ENCODE results near the gene RAB1B.
"Not testable (repeated sequence)": the region's sequence is repeated elsewhere in the genome, so short reads cannot be mapped to it uniquely, and the experiment has no call there.

The RAB1B gene

DNA sequence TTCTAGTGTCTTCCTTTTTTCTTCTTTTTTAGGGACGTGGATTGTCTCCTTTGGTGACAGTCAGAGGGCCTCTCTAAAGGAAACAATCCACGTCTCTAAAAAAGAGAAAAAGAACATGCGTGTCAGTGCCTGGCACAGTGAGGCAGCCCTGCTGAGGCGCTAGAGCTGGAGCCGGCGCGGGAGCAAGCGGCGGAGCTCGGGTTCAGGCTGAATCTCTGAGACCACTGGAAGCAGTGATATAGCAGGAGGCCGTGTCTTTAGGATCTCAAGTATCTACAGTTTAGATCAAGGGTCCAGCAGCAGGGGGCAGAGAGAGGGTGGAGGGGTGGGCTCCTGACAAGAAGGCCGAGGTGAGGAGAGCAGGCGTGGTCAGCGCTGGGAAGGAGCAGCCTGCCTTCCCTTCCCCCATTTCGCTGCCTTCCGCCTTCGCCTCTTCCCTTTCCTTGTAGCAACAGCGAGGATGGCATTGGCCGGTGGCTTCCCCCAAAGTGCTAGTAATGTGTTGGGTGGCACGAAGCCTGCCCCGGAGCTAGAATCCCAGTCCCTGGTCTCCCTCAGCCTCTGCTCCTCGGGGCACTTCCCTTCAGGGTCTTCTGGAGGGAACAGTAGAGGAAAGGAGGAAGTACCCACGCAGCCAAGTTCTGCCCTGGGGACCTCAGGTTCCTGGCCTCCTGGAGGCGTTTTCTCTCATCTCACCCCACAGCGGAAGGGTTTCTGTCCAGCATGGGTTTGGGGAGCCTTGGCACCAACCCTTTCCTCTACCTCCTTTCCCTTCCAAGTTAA lies 28.2 kb upstream of the RAB1B start:
- no peak for DNase-seq (ENCODE audit: low read depth)

DNA sequence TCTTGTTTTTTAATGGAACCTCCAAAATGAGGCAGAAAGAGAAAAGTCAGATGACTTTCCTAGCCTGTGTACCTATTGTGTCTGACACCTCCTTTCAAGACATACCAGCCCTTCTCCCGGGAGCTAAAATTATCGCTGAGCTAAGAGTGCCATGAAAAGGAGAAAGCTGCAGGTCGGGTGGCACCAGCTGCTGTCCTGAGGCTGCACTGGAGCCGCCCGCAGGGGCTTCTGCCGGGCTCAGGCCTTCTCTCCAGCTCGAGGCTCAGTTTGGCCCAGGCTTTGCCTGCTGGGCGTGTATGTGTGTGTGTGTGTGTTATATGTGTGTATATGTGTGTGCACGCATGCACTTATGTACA lies 27.7 kb upstream of the RAB1B start:
- no peak for DNase-seq (ENCODE audit: low read depth)

DNA sequence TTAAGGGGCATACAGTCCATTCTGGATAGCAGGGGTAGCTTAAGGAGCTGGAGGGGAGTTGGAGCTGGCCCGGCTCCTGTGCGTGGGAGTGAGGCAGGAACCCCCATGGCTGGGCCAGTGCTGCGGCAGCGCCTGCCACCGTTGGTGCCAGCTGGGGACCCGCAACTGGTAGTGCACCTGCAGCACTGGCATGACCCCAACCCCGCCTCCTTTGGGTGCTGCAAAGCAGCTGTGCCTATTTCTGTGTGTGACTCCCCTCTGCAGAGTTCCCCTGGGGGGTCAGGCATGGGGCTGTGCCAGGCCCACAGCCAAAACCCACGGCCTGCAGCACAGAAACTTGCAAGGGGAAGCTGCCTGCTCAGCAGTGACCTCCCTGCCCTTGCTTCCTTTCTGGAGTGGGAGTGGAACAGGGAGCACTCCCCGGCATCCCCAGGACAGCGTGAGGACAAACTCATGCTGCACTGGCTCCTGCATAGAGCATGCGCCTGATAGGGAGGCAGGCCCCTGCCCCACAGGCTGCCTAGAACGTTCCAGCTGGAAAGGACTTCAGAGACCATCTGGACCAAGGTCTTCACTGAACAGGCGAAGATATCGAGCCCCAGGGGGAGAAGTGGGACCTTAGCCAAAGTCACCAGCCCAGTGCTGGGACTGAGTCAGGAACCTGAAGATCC lies 26.2 kb upstream of the RAB1B start:
- DNase-seq (ENCODE audit: low read depth) = no peak

DNA sequence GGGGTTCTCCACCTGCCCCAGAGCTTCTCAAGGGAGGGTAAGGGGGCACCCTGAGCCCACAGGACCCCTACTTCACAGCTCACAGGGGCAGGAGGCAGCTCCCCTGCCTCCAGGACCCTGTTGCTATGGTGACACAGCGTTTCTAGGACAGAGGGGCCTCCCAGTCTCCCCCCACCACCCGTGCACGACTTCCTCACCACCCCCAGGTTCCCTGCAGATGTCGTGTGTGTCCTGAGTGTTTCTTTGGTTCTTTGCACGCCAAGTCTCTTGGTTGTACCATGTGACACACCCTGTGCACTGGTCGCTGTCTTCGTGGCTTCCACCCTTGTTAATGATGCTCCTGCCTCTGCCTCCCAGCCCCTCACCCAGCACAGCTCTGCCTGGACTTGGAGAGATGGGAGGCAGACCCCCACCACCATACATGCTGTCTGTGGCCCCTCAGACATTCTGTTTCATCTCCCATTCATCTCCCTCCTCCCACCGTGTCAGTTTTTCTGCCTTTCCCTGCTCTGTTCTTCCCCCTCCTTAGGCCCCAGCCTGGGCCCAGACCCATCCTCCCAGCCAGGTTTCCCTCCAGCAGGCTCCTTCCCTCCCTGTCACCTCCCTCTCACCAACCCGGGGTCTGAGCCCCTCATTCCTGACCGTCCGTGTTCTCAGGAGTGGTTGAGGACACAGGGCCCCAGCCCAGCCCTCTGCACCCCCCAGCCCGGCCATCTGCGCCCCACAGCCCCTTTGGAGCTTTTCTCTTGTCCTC lies 24.5 kb upstream of the RAB1B start:
- no peak for DNase-seq (ENCODE audit: low read depth)

DNA sequence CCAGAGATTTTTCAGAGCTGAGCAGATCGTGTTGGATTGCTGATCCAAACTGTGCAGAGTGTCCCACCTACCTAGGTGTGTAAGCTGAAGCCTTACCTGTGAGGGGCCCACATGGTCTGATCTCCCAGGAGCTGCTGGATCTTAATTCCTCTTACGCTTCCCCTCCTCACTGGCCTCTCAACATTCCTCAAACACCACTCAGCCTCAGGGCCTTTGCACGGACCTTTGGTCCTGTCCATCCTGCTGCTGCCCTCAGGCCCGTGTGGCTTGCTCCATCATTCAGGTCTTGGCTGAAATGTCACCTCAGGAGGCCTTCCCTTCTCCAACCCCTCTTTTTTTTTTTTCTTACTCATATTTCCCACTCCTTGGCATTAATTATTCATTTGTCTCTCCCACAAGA lies 21.1 kb upstream of the RAB1B start:
- DNase-seq (ENCODE audit: low read depth) = no peak

DNA sequence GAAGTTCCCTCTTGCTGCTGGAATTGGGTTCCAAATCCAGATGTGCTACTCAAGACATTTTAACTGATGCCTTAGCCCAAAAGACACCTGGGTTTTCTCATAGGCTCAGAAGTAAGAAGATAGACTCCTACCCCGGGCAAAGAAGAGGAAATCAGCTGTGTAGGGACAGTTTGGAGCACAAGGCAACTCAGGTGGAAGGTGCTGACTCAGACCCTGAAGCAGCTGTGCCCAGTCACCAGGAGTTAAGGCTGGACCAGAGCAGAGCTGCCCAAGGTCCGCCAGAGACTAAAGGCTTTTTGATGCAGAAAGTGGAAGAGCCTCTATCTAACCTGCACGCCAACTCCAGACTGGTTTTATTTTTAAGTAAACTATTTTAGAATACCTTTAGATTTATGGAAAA lies 20.6 kb upstream of the RAB1B start:
- no peak for DNase-seq (ENCODE audit: low read depth)

DNA sequence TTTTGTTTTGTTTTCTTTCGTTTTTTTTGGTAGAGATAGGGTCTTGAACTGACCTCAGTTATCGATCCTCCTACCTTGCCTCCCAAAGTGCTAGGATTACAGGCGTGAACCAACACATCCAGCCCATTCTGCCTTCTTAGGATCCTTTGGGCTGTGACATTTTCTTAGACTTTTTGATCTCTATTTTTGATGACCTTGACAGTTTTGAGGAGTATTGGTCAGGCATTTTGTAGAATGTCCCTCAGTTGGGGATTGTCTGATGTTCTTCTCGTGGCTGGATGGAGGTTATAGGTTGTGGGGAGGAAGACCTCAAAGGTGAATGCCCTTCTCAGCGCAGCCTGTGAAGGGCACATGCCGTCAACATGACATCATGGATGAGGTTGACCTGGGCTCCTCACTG lies 19.5 kb upstream of the RAB1B start:
- no peak for DNase-seq (ENCODE audit: low read depth)

DNA sequence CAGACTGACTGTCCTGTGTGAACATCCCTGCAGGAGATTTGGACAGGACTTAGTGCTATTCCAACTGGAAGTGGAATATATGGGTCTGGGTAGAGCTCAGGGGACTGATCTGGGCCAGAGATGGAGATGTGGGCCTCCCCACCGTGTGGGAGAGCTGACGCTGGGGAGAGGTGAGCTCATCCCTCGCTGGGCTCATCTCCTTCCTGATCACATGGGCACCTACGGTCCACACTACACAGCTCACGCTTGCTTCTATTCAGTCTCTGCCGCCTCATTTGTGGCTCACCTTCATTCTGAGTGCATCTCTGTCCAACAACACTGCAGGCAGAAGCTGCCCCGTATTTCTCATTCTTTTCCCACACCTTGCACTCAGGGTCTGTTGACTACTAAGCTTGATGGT lies 16.6 kb upstream of the RAB1B start:
- DNase-seq (ENCODE audit: low read depth) = no peak

DNA sequence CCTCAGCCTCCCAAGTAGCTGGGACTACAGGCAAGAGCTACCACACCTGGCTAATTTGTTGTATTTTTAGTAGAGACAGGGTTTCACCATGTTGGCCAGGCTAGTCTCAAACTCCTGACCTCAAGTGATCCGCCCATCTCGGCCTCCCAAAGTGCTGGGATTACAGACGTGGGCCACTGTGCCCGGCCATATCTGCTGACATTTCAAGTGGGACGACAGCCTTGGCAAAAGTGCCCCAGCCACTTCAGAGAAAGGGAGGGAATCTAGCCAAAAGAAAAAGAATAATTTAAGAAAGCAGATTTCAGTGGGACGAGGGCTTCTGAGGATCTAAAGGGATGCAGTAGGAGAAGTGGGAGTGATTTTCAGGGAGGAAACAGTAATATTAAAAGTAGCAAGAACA lies 15.4 kb upstream of the RAB1B start:
- DNase-seq (ENCODE audit: low read depth) = not testable (repeated sequence)

DNA sequence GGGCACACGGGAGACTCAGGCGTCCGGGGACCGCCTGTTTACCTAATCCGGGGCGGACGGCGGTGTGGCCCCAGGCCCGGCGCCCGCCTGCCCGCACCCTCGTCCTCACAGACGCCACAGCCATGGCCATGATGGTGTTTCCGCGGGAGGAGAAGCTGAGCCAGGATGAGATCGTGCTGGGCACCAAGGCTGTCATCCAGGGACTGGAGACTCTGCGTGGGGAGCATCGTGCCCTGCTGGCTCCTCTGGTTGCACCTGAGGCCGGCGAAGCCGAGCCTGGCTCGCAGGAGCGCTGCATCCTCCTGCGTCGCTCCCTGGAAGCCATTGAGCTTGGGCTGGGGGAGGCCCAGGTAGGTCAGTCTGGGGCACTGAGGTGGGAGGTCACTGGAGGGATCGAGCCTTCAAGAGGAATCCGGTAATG lies 10.0 kb upstream of the RAB1B start:
- no peak for DNase-seq (ENCODE audit: low read depth)

DNA sequence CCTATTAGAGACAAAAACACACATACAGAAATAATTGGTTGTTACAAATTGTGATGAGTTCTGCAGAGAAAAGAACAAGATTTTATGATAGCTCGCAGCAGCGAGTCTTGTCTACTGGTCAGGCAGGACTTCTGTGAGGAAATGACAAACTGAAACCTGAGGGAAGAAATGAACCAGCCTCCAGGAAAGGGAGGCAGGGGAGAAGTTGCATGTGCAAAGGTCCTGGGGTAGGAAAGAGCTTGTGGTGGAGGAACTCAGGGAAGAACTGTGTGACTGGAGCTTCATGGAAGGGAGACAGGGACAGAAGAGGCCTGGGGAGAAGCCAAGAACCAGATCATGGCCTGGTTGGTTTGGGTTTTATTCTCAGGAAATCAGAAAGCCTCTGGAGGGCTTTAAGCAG lies 9.2 kb upstream of the RAB1B start:
- no peak for DNase-seq (ENCODE audit: low read depth)

DNA sequence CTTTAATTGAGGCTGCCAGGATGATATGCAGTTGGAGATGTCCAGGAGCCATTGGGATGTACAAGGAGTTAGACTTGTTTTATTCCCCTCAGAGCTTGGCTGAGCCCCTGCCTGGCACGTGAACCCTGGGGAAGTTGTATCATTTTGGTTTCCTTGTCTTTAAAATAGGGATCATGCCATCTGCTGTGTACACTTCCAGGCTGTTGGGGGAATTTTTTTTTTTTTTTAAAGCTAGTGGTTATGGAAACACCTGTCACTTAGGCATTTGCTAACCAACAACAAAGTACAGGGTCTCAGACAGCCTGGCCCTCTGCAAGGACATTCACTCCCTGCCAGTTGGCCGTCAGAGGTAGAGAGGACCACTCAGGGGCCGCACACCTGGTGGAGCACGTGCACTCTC lies 8.5 kb upstream of the RAB1B start:
- DNase-seq (ENCODE audit: low read depth) = no peak

DNA sequence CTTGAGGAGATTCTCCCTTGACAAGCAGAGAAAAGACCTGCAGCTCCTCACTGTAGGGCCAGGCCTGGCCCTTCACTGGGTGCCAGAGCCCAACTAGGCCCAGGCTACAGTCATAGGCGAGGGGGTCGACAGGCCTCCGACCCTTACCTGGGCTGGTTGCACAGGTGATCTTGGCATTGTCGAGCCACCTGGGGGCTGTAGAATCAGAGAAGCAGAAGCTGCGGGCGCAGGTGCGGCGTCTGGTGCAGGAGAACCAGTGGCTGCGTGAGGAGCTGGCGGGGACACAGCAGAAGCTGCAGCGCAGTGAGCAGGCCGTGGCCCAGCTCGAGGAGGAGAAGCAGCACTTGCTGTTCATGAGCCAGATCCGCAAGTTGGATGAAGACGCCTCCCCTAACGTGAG lies 6.9 kb upstream of the RAB1B start:
- DNase-seq (ENCODE audit: low read depth) = no peak

DNA sequence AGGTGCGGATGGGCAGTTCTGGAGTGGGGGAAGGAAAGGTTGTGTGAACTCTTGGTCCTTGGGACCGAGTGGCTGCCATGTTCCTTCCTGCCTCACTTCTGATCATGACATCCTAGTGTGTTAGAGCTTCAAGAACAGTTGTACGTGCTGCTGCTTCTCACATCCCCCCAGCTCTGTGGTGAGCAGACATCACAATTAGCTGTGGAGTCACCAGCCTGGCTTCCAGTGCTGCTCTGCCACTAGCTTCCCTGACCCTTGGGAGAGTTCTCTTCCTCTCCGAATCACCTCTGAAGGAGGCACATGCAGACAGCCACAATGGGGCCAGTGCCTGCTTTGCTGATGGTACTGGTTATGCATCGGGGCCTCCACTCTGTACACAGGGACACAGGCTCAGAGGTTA lies 6.2 kb upstream of the RAB1B start:
- DNase-seq (ENCODE audit: low read depth) = no peak

DNA sequence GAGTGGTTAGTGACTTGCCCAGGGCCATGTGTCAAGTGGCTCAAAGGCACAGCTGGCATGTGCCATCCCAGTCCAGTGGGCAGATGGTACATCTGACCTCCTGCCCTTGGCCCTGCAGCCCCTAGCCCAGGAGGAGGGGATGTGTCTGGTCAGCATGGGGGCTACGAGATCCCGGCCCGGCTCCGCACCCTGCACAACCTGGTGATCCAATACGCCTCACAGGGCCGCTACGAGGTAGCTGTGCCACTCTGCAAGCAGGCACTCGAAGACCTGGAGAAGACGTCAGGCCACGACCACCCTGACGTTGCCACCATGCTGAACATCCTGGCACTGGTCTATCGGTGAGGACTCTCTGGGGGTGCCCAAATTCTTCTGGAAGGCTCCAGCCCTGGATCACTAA lies 5.7 kb upstream of the RAB1B start:
- DNase-seq (ENCODE audit: low read depth) = no peak

DNA sequence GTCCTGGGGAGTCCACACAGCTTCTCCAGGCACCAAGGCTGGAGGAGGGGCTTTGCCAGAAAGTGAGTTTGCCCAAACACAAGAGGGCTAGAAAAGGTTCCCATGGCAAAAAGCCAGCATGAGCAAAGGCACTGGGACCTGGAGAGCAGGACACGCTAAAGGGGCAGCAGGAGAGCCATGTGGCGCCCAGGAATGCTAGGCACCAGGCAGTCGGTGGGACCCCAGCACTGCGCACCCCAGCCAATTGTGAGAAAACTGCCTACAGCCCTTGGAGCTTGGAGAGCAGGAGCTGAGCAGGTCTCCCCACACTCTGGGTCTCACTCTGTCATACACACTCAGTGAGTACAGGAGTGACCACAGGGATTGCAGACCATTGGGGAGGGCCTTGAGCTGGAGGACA lies 5.2 kb upstream of the RAB1B start:
- no peak for DNase-seq (ENCODE audit: low read depth)

DNA sequence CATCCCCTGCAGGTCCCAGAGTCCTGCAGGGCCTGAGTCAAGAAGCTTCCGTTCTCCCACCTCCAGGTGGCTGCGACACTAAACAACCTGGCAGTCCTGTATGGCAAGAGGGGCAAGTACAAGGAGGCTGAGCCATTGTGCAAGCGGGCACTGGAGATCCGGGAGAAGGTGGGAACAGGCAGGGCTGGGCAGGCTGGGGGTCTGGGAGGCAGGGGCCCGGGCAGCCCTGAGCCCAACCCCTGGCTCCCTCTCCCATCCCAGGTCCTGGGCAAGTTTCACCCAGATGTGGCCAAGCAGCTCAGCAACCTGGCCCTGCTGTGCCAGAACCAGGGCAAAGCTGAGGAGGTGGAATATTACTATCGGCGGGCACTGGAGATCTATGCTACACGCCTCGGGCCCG lies 4.7 kb upstream of the RAB1B start:
- no peak for DNase-seq (ENCODE audit: low read depth)

DNA sequence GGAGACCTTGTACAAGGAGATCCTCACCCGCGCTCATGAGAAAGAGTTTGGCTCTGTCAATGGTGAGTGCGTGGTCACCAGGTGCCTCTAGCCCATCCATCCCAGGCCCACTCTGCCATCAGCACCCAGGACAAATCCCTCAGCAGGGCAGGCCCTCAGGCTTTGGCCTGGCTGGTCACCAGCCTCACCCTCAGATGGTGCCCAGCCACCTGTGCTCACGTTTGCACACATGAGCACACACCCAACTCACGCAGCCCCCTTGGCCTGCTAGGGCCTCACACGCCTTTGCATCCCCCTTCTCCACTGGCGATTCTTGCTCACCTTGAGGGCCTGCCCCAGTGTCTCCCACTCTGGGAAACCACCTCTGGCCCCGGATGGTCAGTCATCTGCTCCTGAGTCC lies 4.1 kb upstream of the RAB1B start:
- no peak for DNase-seq (ENCODE audit: low read depth)

DNA sequence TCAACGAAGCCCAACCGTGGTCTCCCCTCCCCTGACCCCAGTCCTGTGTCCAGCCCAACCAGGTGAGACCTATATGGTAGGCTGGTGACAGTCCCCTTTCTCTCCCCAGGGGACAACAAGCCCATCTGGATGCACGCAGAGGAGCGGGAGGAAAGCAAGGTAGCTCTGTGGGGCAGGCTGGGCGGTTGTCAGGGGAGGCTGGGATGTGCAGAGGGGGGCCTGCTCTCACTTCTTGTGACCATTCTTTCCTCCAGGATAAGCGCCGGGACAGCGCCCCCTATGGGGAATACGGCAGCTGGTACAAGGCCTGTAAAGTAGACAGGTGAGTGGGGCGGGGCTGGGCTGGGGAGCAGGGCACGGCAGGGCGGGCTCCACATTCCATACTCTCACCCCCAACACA lies 3.5 kb upstream of the RAB1B start:
- no peak for DNase-seq (ENCODE audit: low read depth)

DNA sequence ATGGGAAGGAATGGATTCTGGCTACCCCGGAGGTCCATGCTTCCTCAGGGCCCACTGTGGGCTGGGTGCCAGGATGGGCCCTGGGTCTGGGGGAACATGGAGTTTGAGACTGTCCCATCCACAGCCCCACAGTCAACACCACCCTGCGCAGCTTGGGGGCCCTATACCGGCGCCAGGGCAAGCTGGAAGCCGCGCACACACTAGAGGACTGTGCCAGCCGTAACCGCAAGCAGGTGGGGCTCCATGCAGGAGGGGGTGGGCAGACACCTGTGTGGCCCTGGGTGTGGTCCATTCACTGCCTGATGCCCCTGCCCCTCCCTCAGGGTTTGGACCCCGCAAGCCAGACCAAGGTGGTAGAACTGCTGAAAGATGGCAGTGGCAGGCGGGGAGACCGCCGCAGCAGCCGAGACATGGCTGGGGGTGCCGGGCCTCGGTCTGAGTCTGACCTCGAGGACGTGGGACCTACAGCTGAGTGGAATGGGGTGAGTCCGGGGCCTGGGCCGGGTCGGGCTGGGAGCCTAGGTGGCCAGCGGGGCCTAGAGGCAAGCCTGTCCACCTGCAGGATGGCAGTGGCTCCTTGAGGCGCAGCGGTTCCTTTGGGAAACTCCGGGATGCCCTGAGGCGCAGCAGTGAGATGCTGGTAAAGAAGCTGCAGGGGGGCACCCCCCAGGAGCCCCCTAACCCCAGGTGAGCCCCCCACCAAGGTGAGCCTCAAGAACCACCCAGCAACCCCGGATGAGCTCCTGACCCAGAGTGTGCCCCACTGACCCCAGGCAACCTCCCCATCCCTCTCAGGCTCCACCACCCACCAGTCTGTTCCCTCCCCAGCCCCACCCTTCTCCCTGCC lies 2.7 kb upstream of the RAB1B start:
- no peak for DNase-seq (ENCODE audit: low read depth)

DNA sequence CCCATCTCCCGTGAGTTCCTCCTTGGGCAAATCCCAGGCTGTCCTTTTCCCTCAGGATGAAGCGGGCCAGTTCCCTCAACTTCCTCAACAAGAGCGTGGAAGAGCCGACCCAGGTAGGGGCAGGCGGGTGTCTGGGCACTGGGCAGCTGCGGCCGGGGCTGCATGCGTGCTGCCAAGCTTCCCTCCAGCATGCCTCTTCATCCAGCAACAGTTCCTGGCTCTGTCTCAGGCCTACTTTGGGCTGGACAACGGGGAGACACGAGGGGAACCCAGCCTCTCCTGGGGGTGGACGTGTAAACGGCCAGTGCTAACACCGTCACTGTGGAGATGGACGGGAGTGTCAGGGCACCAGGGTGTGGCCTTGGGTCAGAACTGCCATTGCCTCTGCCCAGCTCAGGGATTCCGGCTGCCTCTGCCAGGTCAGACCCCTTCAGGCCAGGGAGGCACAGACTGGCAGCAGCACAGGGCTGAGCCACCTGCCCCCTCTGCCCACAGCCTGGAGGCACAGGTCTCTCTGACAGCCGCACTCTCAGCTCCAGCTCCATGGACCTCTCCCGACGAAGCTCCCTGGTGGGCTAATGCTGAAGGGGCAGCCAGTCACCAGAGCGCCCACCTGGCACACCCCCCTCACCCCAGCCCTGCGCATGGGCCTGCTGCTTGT lies 1.9 kb upstream of the RAB1B start:
- no peak for DNase-seq (ENCODE audit: low read depth)

DNA sequence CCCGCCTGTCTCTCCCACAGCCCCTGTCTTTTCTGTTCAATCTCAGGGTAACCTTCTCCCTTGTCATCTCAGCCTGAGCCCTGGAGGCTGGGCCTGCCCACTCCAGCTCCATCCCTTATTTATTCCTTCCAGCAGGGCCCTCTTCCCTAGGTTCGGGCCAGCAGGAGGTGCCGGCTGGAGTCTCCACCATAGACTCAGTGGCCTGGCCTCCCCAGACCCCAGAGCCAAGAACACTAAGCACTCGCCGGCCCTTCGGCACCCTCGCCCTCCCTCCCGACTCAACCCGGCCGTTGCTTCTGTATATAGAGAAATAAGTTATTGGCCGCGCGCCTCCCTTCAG lies 1.4 kb upstream of the RAB1B start:
- DNase-seq (ENCODE audit: low read depth) = no peak
